Stimulated activated CD8-positive, alpha-beta memory T cell treated with anti-CD3 and anti-CD28 coated beads, Interleukin-7, amount 100 ng/mL, for 24 hours (primary cell): ENCODE data around the gene RFK.
"Not testable (repeated sequence)": the region's sequence is repeated elsewhere in the genome, so short reads cannot be mapped to it uniquely, and the experiment has no call there.

Experiments used
- DNase-seq: peaks from one replicate; pipeline ENCODE4 v3.0.0-alpha.2; 2020; ENCODE audit warnings: low read depth

Gene RFK

GRCh38 chr9:76370396-76371023 lies 23.7 kb downstream of the RFK start:
- DNase-seq: no peak

DNA sequence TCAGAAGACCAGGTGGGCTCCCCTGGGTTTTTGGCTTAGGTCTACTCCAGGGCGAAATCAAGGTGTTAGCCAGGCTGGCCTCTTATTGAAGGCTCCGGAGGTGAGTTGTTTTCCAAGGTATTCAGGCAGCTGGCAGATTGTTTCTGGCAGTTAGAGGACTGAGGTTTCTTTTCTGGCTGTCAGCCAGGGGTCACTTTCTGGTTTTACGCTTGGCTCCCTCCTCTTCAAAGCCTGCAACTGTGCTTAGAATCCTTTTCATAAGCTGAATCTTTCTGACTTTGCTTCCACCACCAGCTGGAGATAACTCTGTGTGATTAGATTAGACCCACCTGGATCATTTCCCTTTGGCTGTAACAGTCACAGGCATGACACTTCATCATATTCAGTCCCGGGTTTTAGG lies 24.6 kb downstream of the RFK start:
- DNase-seq: no peak

DNA sequence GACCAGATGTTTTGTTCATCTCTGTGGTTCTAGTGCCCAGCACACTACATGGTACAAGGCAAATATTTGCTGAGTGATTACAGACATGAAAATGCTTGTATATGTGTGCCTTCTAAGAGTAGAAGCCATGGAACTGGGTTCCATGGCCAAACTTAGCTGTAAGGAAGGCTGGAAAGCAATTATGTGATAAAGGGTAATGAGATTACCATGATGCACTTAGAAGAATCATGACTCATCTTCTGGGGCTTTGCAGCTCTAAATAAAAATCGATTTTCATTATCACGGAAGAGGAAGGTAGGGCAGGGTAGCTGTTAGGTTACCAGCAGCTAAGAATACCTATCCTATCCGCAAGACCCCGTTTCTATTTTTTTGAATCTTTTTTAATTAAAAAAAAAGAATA lies 28.0 kb downstream of the RFK start:
- DNase-seq: no peak

DNA sequence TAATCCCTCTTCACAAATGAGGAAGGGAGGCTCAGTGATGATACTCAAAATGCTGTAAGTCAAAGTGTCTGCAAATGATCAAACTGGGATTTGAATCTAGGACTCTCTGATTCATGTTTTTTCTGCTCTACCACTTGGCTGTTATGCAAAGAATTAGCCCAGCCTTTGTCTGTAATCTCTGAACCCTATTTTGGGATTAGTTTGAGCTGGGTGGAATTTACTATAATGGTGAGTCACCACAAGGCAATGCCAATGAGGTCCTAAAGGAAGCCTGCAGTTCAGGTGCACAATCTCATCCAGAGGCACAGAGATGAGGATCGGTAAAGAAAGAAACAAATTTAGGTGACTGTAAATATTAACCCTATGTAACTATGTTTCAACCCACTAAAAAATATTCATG lies 29.2 kb downstream of the RFK start:
- DNase-seq: no peak

- DNase-seq: no peak
Measured at GRCh38 chr9:76363032-76363395, 31.2 kb downstream of the RFK start.

GRCh38 chr9:76362332-76363031 lies 31.7 kb downstream of the RFK start:
- DNase-seq: not testable (repeated sequence)

- DNase-seq: no peak
Measured at GRCh38 chr9:76359766-76360165, 34.5 kb downstream of the RFK start.

- DNase-seq: no peak
Measured at GRCh38 chr9:76359365-76359764, 34.9 kb downstream of the RFK start.

DNA sequence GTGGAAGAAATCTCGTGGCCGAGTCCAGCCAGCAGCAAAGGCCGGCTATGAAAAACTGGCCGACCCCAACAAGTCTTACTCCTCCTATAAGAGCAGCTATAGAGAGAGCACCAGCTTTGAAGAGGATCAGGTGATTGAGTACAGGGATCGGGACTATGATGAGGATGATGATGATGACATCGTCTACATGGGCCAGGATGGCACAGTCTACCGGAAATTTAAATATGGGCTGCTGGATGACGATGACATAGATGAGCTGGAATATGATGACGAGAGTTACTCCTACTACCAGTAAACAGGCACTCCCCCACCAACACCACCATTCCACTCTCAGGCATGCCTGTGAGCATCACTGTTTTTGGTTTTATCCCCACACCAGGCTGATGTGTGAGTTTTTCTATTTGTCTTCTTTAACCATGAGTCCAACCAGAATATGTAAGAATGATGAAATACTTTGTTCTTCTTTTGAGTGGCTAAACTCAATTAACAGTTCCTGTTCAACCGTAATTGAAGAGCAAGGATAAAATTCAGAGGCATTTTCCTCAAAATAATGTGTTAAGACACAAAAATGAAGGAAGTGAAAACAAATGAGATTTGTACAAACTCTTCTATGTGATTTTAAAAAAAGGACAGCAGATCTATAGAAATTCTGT lies 35.5 kb downstream of the RFK start:
- DNase-seq: no peak

- DNase-seq: no peak
Measured at GRCh38 chr9:76357555-76357954, 36.7 kb downstream of the RFK start.

DNA sequence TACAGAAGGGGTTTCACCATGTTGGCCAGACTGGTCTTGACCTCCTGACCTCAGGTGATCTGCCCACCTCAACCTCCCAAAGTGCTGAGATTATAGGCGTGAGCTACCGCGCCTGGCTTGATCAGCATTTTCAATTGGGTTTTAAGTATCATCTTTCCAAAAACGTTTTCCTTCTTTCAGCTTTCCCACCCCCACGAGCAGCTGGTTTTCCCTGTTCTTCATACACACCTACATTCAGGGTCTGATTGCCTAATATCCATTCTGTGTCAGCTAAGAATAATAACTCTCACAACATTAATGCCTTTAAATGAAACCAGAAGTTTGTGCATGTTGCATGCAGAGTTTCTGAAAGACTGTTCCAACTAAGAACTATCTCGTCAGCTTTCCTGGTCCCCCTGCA lies 38.3 kb downstream of the RFK start:
- DNase-seq: no peak

- no peak for DNase-seq
Measured at GRCh38 chr9:76354221-76354620, 40.0 kb downstream of the RFK start.

DNA sequence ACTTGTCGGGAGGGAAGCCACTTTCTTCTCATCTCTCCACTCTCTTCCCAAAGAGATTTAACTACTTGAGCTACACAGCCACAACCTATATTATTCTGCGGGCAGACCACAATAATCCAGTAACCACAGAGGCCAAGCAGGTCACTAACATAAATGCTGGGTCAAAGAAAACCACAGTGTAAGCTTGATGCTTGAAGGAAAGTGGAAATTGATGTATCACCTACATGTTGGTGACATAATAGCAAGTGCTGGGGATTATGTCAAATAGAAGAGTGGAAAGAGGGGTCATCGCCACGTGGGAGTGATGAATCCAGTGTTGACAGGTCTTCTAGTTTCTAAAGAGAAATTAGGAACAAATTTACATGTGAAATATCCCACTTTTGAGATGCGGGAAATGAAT lies 40.9 kb downstream of the RFK start:
- DNase-seq: no peak

DNA sequence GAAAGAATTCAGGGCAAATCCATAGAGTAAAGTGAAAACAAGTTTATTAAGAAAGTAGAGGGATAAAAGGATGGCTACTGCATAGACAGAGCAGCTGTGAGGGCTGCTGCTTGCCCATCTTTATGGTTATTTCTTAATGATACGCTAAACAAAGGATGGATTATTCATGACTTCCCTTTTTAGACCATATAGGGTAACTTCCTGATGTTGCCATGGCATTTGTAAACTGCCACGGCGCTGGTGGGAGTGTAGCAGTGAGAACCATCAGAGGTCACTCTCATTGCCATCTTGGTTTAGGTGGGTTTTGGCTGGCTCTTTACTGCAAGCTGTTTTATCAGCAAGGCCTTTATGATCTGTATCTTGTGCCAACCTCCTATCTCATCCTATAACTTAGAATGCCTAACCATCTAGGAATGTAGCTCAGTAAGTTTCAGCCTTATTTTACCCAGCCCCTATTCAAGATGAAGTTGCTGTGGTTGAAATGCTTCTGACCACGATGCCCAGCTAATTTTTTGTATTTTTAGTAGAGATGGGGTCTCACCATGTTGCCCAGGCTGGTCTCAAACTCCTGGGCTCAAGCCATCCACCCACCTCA lies 42.1 kb downstream of the RFK start:
- no peak for DNase-seq

- no peak for DNase-seq
Measured at GRCh38 chr9:76351006-76351405, 43.2 kb downstream of the RFK start.

- DNase-seq: no peak
Measured at GRCh38 chr9:76349865-76350264, 44.4 kb downstream of the RFK start.

GRCh38 chr9:76342858-76343257 lies 51.4 kb downstream of the RFK start:
- DNase-seq: no peak

GRCh38 chr9:76342201-76342600 lies 52.0 kb downstream of the RFK start:
- no peak for DNase-seq

GRCh38 chr9:76341616-76342015 lies 52.6 kb downstream of the RFK start:
- no peak for DNase-seq

DNA sequence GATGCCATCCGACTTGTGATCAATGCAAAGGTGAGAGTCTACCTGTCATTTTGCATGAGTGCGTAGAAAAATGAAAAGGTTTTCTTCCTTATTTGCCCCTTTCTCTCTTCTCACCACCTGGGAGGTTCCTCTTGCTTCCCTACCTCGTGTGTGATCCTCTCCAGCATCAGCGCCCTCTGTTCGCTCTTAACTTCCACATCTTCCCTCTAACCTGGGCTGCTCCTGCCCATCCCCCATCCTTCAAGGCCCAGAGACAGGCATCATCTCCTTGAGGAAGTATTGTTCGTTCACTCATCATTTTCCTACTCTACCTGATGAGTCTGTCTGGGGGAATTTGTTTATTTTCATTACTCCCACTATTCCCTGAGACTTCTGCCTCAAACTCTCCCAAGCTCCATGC lies 55.8 kb downstream of the RFK start:
- no peak for DNase-seq

- DNase-seq: no peak
Measured at GRCh38 chr9:76336027-76336426, 58.2 kb downstream of the RFK start.
